GM12878 (cell line): Measurements from ENCODE around the gene ZNF546.

Experiments used
- BACH1 ChIP-seq: fragments of 450-650 bp; IDR thresholded peaks from 2 replicates; pipeline ENCODE4 v1.6.1; 2017; ENCODE audit warnings: mild to moderate bottlenecking, borderline replicate concordance
- CTCF ChIP-seq, 3 experiments: IDR thresholded peaks in 2 of 3; conservative IDR thresholded peaks in 1 of 3; 2 replicates each; pipeline ENCODE4 v1.5.1; 2011; ENCODE audit warnings: low read depth in 3 of 3, low read length in 3 of 3, mild to moderate bottlenecking in 3 of 3, control low read depth in 2 of 3, moderate library complexity in 2 of 3, inconsistent platforms in 1 of 3, mixed read lengths in 1 of 3; ENCODE audit not compliant: control insufficient read depth in 2 of 3, insufficient read depth in 1 of 3; ENCODE audit errors: extremely low read depth in 1 of 3
- DPF2 ChIP-seq: fragments of 450-650 bp; IDR thresholded peaks from 2 replicates; pipeline ENCODE4 v1.6.1; 2017; ENCODE audit warnings: mild to moderate bottlenecking
- ESRRA ChIP-seq: IDR thresholded peaks from 2 replicates; pipeline ENCODE4 v1.6.1; 2012; ENCODE audit warnings: mild to moderate bottlenecking, low read length, improper control_type of control experiment
- EZH2 ChIP-seq: IDR thresholded peaks from 2 replicates; pipeline ENCODE4 v1.6.1; 2012; ENCODE audit warnings: low read depth, mild to moderate bottlenecking, control low read depth, inconsistent platforms, low read length, borderline replicate concordance; ENCODE audit not compliant: control insufficient read depth
- JUND ChIP-seq: IDR thresholded peaks from 2 replicates; pipeline ENCODE4 v1.6.1; 2012; ENCODE audit warnings: low read depth, mild to moderate bottlenecking, low read length, improper control_type of control experiment, moderate library complexity
- KDM1A ChIP-seq: fragments of 200-600 bp; sonication (generic); IDR thresholded peaks from 2 replicates; pipeline ENCODE4 v1.6.1; 2016; ENCODE audit warnings: borderline replicate concordance
- NBN ChIP-seq: fragments of 450-650 bp; IDR thresholded peaks from 2 replicates; pipeline ENCODE4 v1.6.1; 2016
- NFYB ChIP-seq: IDR thresholded peaks from 2 replicates; pipeline ENCODE4 v1.6.1; 2011; ENCODE audit warnings: low read depth, mild to moderate bottlenecking, low read length, improper control_type of control experiment, moderate library complexity; ENCODE audit not compliant: insufficient read depth
- PBX3 ChIP-seq: IDR thresholded peaks from 2 replicates; pipeline ENCODE4 v1.6.1; 2011; ENCODE audit warnings: mild to moderate bottlenecking, low read depth, low read length, moderate library complexity; ENCODE audit not compliant: insufficient replicate concordance
- POLR2A ChIP-seq: IDR thresholded peaks from 2 replicates; pipeline ENCODE4 v1.6.1; 2011; ENCODE audit warnings: low read depth, mild to moderate bottlenecking, low read length
- RFX5 ChIP-seq: IDR thresholded peaks from 2 replicates; pipeline ENCODE4 v1.6.1; 2011; ENCODE audit warnings: low read depth, low read length, improper control_type of control experiment
- TCF3 ChIP-seq: IDR thresholded peaks from 2 replicates; pipeline ENCODE4 v1.6.1; 2012; ENCODE audit warnings: low read depth, mild to moderate bottlenecking, low read length, borderline replicate concordance; ENCODE audit not compliant: insufficient read depth
- ZZZ3 ChIP-seq: IDR thresholded peaks from 2 replicates; pipeline ENCODE4 v1.6.1; 2011; ENCODE audit warnings: low read depth; ENCODE audit not compliant: control insufficient read depth, insufficient read length

- TF ChIP-seq DPF2 (no peak), ESRRA (no peak), JUND (no peak), RFX5 (no peak), EZH2 (no peak), CTCF (IDR thresholded peaks at IDR 0.05 in 2 of 3, conservative IDR thresholded peaks at IDR 0.05 in 1 of 3; ENCODE audit: control insufficient read depth in 2 of 3, extremely low read depth in 1 of 3, insufficient read depth in 1 of 3, low read depth in 3 of 3, low read length in 3 of 3) (no peak), NBN (no peak), BACH1 (no peak), PBX3 (no peak), NFYB (no peak), POLR2A (no peak), TCF3 (no peak), KDM1A (no peak), ZZZ3 (no peak)
Observed at GRCh38 chr19:40013991-40014390, 17.1 kb downstream of the ZNF546 start.
